Measurements from ENCODE around the gene GABRB3. TPM values are rescaled to one million over a fixed set of nuclear protein-coding genes. Genes with fewer than 3 reads are reported as not detected.

Gene GABRB3
- total RNA-seq, 2 donors from 2014 or later = not detected

GRCh38 chr15:26658290-26658689, 114.6 kb downstream of the GABRB3 start:
- no peak overlapping the region for H3K27ac Mint-ChIP-seq
- no peaks in the 10 kb centered on the region for H3K9me3 ChIP-seq (ENCODE audit: control insufficient read depth, low read length, poor library complexity, severe bottlenecking)
- no peak for ATAC-seq
- H3K27me3 Mint-ChIP-seq = no peaks in the 10 kb centered on the region
- no peaks in the 10 kb centered on the region for H3K36me3 Mint-ChIP-seq (ENCODE audit: low read depth)
- DNase-seq = no peak
- no peaks in the 10 kb centered on the region for H3K4me1 Mint-ChIP-seq
- H3K4me3 Mint-ChIP-seq = no peak overlapping the region

DNA sequence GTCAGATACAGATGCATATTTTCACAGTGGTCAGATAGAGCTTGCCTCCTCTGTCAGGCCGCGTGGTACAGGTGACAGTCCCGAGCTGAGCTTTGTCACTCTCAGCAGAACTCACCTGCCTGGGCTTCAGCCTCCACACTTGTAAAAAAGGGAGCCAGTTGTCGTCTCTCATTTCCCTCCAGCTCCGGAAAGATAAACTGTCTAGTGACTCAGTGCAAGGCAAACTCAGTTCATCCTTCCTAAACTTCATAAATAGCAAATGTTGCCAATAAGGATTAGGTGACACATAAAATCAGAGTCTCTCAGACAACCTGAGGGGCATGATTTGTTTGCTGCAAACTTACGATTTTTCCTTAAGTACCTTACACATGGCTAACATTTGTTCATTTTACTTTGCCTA, 116.8 kb downstream of the GABRB3 start:
- no peak for DNase-seq
- Mint-ChIP-seq H3K4me3 (no peak overlapping the region), H3K27ac (no peak overlapping the region), H3K36me3 (ENCODE audit: low read depth) (no peaks in the 10 kb centered on the region), H3K27me3 (no peaks in the 10 kb centered on the region), H3K4me1 (no peaks in the 10 kb centered on the region)
- no peak for ATAC-seq
- H3K9me3 ChIP-seq (ENCODE audit: control insufficient read depth, low read length, poor library complexity, severe bottlenecking) = no peaks in the 10 kb centered on the region

DNA sequence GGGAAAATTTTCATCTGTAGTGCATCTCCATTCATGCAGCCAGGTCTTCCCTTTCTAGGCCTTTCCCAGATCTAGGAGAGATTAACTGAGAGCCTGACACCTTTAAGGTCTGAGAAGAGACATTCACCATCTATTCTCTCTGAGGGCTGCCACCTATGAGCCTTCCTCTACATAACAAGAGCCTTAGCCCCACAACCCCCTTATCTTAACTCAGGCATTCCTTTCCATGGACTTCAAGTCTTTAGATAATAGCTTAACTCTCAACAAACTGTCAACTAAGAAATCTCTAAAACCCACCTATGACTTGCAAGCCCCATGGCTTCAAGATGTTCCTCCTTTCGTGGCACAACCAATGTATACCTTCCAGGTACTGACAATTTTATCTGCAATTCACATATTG, 121.0 kb downstream of the GABRB3 start:
- no peaks in the 10 kb centered on the region for H3K9me3 ChIP-seq (ENCODE audit: control insufficient read depth, low read length, poor library complexity, severe bottlenecking)
- Mint-ChIP-seq H3K36me3 (ENCODE audit: low read depth) (no peaks in the 10 kb centered on the region), H3K4me1 (no peaks in the 10 kb centered on the region), H3K27ac (no peak overlapping the region), H3K4me3 (no peak overlapping the region), H3K27me3 (no peaks in the 10 kb centered on the region)
- ATAC-seq (no peak), DNase-seq (no peak)

- DNase-seq (no peak), ATAC-seq (no peak)
- Mint-ChIP-seq H3K4me3 (no peak overlapping the region), H3K27me3 (no peaks in the 10 kb centered on the region), H3K27ac (no peak overlapping the region), H3K4me1 (no peaks in the 10 kb centered on the region), H3K36me3 (ENCODE audit: low read depth) (no peaks in the 10 kb centered on the region)
- no peaks in the 10 kb centered on the region for H3K9me3 ChIP-seq (ENCODE audit: control insufficient read depth, low read length, poor library complexity, severe bottlenecking)
These were observed 124.2 kb downstream of the GABRB3 start for GRCh38 chr15:26648676-26649075.

DNA sequence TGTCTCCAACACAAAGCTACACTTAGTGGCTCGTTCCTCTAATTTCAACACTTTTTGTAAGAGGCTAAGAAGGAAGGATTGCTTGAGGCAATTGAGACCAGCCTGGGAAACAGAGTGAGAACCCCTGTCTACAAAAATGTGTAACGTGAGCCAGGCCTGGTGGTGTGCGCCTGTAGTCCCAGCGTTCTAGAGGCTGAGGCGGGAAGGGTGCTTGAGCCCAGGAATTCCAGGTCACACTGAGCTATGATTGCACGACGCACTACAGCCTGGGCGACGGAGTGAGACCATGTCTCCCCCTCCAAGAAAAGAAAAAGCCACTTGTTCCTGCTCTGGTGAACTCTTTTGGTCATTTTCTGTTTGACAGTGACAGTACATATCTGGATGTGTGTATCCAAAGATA, 127.9 kb downstream of the GABRB3 start:
- no peak overlapping the region for H3K27ac Mint-ChIP-seq
- no peak overlapping the region for H3K4me3 Mint-ChIP-seq
- H3K9me3 ChIP-seq (ENCODE audit: control insufficient read depth, low read length, poor library complexity, severe bottlenecking) = no peaks in the 10 kb centered on the region
- no peaks in the 10 kb centered on the region for H3K36me3 Mint-ChIP-seq (ENCODE audit: low read depth)
- DNase-seq = no peak
- H3K4me1 Mint-ChIP-seq = no peaks in the 10 kb centered on the region
- H3K27me3 Mint-ChIP-seq = no peaks in the 10 kb centered on the region
- no peak for ATAC-seq

DNA sequence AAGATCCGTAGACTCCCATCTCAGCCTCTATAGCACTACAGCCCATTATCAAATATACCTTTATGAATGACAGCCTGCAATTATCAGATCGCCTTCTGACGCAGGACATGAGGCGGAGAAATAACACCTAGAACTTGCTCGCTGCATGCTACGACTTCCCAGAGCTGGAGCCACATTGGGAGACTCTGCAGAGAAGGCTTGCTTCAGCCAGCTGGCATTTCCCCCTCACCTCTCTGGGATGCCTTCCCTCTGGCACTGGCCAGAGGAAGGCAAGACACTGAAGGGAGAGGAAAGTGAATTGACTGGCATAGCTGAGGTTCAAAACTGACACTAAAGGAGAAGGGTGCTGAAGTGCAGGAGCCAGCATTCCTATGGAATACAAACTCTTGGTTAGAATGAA, 131.7 kb downstream of the GABRB3 start:
- Mint-ChIP-seq H3K36me3 (ENCODE audit: low read depth) (no peaks in the 10 kb centered on the region), H3K27ac (no peak overlapping the region), H3K4me3 (no peak overlapping the region), H3K4me1 (no peaks in the 10 kb centered on the region), H3K27me3 (no peaks in the 10 kb centered on the region)
- ATAC-seq (no peak), DNase-seq (no peak)
- H3K9me3 ChIP-seq (ENCODE audit: control insufficient read depth, low read length, poor library complexity, severe bottlenecking) = no peaks in the 10 kb centered on the region

DNA sequence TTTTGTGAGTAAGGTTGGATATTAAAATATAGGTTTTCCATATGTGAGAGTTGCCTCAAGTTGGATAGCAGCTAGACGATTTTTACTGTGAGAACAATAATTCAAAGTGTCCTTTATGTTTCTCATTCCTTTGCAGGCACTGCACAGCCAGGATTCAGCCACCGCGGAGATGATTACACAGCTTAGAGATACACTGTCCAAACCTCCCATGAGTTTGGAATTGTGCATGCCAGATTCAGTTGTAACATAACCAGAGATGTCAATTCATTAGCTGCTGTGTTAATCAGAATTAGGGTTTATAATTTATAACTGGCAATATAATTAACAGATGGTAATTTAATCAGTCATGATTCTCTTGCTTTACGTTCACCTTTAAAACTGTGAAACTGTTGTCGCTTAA, 132.3 kb downstream of the GABRB3 start:
- no peak overlapping the region for H3K4me3 Mint-ChIP-seq
- no peak for ATAC-seq
- no peak for DNase-seq

GRCh38 chr15:26639966-26640365, 132.9 kb downstream of the GABRB3 start:
- H3K4me3 Mint-ChIP-seq = no peak overlapping the region
- H3K27ac Mint-ChIP-seq = no peak overlapping the region
- H3K4me1 Mint-ChIP-seq = no peaks in the 10 kb centered on the region
- no peaks in the 10 kb centered on the region for H3K36me3 Mint-ChIP-seq (ENCODE audit: low read depth)
- H3K27me3 Mint-ChIP-seq = no peaks in the 10 kb centered on the region
- DNase-seq = no peak
- H3K9me3 ChIP-seq (ENCODE audit: control insufficient read depth, low read length, poor library complexity, severe bottlenecking) = no peaks in the 10 kb centered on the region
- ATAC-seq = no peak

More for the DNA sequence above, 132.3 kb downstream of the GABRB3 start:
- no peaks in the 10 kb centered on the region for H3K27me3 Mint-ChIP-seq
- H3K27ac Mint-ChIP-seq = no peak overlapping the region
- no peaks in the 10 kb centered on the region for H3K4me1 Mint-ChIP-seq
- H3K9me3 ChIP-seq (ENCODE audit: control insufficient read depth, low read length, poor library complexity, severe bottlenecking) = no peaks in the 10 kb centered on the region
- H3K36me3 Mint-ChIP-seq (ENCODE audit: low read depth) = no peaks in the 10 kb centered on the region

- DNase-seq = no peak
- ATAC-seq = no peak
- no peaks in the 10 kb centered on the region for H3K4me1 Mint-ChIP-seq
- no peaks in the 10 kb centered on the region for H3K27me3 Mint-ChIP-seq
- H3K36me3 Mint-ChIP-seq (ENCODE audit: low read depth) = no peaks in the 10 kb centered on the region
- no peak overlapping the region for H3K27ac Mint-ChIP-seq
- no peak overlapping the region for H3K4me3 Mint-ChIP-seq
- no peaks in the 10 kb centered on the region for H3K9me3 ChIP-seq (ENCODE audit: control insufficient read depth, low read length, poor library complexity, severe bottlenecking)
These were observed 137.3 kb downstream of the GABRB3 start for GRCh38 chr15:26635614-26636013.

GRCh38 chr15:26635105-26635504, 137.8 kb downstream of the GABRB3 start:
- DNase-seq = no peak
- H3K4me3 Mint-ChIP-seq = no peak overlapping the region
- H3K36me3 Mint-ChIP-seq (ENCODE audit: low read depth) = no peaks in the 10 kb centered on the region
- H3K4me1 Mint-ChIP-seq = no peaks in the 10 kb centered on the region
- no peak overlapping the region for H3K27ac Mint-ChIP-seq
- no peaks in the 10 kb centered on the region for H3K27me3 Mint-ChIP-seq
- no peaks in the 10 kb centered on the region for H3K9me3 ChIP-seq (ENCODE audit: control insufficient read depth, low read length, poor library complexity, severe bottlenecking)
- ATAC-seq = no peak

DNA sequence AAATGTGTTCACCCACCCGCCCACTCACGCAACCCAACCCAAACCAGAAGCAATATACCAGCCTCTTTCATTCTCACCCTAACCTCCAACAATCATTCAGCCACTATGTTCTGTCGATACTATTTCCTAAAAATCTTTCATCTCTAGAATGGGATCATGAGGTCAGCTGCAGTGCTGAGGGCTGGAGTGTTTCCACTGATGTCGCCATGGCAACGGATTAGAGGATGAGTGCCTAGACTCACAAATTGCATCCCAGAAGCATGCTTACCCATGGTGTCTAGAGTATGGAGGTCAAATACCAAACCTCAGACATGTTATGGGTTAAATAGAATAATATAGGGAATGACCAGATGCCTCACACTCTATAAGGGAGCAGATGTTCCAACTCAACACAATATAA, 138.5 kb downstream of the GABRB3 start:
- Mint-ChIP-seq H3K4me1 (no peaks in the 10 kb centered on the region), H3K36me3 (ENCODE audit: low read depth) (no peaks in the 10 kb centered on the region), H3K27ac (no peak overlapping the region), H3K27me3 (no peaks in the 10 kb centered on the region), H3K4me3 (no peak overlapping the region)
- H3K9me3 ChIP-seq (ENCODE audit: control insufficient read depth, low read length, poor library complexity, severe bottlenecking) = no peaks in the 10 kb centered on the region
- ATAC-seq (no peak), DNase-seq (no peak)

GRCh38 chr15:26632500-26632899, 140.4 kb downstream of the GABRB3 start:
- H3K9me3 ChIP-seq (ENCODE audit: control insufficient read depth, low read length, poor library complexity, severe bottlenecking) = no peaks in the 10 kb centered on the region
- no peaks in the 10 kb centered on the region for H3K36me3 Mint-ChIP-seq (ENCODE audit: low read depth)
- ATAC-seq (no peak), DNase-seq (no peak)
- H3K4me1 Mint-ChIP-seq = no peaks in the 10 kb centered on the region
- H3K27me3 Mint-ChIP-seq = no peaks in the 10 kb centered on the region
- no peak overlapping the region for H3K27ac Mint-ChIP-seq
- H3K4me3 Mint-ChIP-seq = no peak overlapping the region

- no peak overlapping the region for H3K27ac Mint-ChIP-seq
- H3K9me3 ChIP-seq (ENCODE audit: control insufficient read depth, low read length, poor library complexity, severe bottlenecking) = no peaks in the 10 kb centered on the region
- DNase-seq (no peak), ATAC-seq (no peak)
- H3K4me3 Mint-ChIP-seq = no peak overlapping the region
- H3K4me1 Mint-ChIP-seq = no peaks in the 10 kb centered on the region
- no peaks in the 10 kb centered on the region for H3K36me3 Mint-ChIP-seq (ENCODE audit: low read depth)
- H3K27me3 Mint-ChIP-seq = no peaks in the 10 kb centered on the region
These were observed 141.0 kb downstream of the GABRB3 start for GRCh38 chr15:26631894-26632293.

GRCh38 chr15:26630857-26631256, 142.0 kb downstream of the GABRB3 start:
- no peaks in the 10 kb centered on the region for H3K4me1 Mint-ChIP-seq
- no peak overlapping the region for H3K27ac Mint-ChIP-seq
- ATAC-seq (no peak), DNase-seq (no peak)
- no peak overlapping the region for H3K4me3 Mint-ChIP-seq
- H3K9me3 ChIP-seq (ENCODE audit: control insufficient read depth, low read length, poor library complexity, severe bottlenecking) = no peaks in the 10 kb centered on the region
- no peaks in the 10 kb centered on the region for H3K27me3 Mint-ChIP-seq
- no peaks in the 10 kb centered on the region for H3K36me3 Mint-ChIP-seq (ENCODE audit: low read depth)

Data from T-helper 17 cell (primary cell).